ENCODE results near the gene LPIN2.

- TF ChIP-seq CTCF (IDR thresholded peaks at IDR 0.05) (no peak), POLR2A (IDR thresholded peaks at IDR 0.05) (no peak)
Observed at GRCh38 chr18:3042379-3042778, 29.4 kb upstream of the LPIN2 start.
